GM19035 (cell line): ENCODE results near the gene DEFB116.
"Not testable (repeated sequence)": the region's sequence is repeated elsewhere in the genome, so short reads cannot be mapped to it uniquely, and the experiment has no call there.

ENCODE experiments used
- ATAC-seq: cut with Tn5 transposase; IDR thresholded peaks from one replicate; pipeline ENCODE4 v1.9.1; 2021; ENCODE audit not compliant: unreplicated experiment

DEFB116 gene

DNA sequence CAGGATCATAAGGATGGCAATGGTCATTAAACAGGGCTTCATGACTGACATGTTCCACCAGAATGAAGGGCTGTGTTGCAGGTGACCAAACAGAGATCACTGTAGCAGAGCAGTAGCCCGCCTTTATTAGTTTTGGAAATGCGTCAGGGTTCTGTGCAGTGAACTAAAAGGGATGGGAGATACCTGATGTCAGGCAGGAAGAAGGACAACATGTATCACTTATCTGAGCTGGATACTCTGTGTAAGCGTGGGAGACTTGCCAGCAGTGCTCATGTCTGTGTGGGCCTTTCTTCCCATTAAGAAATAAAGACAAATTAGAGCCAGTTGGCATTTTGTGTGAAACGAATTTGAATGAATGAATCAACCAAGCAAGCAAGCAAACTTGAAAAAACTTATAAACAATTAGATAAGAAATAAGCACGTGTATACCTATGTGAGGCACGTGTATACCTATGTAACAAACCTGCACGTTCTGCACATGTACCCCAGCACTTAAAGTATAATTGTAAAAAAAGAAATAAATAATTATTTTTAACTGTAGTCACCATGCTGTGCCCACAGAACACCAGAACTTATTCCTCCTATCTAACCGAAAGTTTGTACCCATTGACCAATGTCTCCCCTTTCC lies at the start of gene DEFB116:
TSS of gene DEFB116 (minus strand) at position 51 of the 628 bp plus-strand sequence. CDS start at position 51, 0 bp downstream.
- ATAC-seq = no peak

- no peak for ATAC-seq
These were observed 47.6 kb upstream of the DEFB116 start for GRCh38 chr20:31355981-31356380.

GRCh38 chr20:31341470-31341869 lies 33.1 kb upstream of the DEFB116 start:
- no peak for ATAC-seq

GRCh38 chr20:31330893-31331292 lies 22.5 kb upstream of the DEFB116 start:
- ATAC-seq = no peak

- no peak for ATAC-seq
These were observed 14.1 kb upstream of the DEFB116 start for GRCh38 chr20:31322504-31322903.

DNA sequence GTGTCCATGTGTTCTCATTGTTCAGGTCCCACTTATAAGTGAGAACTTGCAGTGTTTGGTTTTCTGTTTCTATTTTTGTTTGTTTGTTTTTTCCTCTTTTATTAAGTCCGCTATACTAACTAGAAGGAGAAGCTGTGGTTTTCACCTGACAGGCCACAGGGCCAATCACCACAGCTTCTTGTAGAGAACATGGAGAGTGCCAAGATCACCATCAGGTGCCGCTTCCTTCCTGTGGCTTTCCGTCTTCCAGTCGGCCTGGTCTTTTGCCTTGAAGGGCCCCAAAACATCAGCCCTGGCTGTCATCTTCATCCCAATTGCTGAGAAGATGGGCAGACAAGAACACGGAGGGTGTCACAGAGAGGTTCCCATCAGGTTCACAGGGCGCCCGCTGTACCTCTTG lies 23.4 kb downstream of the DEFB116 start:
- ATAC-seq = not testable (repeated sequence)

DNA sequence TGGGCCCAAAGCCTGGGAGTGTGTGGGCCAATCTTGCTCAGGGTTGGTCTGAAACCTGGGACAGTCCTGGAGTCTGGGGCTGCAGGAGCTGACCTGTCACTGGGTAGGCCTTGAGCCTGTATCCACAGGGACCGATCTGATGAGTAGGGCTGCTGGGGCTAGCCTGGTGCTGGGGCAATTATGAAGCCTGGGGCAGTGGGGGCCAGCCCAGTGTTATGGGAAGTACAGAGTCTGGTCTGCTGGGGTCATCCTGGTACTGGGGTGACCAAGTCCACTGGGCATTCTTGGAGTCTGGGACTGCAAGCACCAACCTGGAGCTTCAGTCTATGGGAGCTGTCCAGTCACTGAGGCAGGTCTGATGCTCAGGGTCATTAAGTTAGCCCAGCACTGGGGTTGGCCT lies 30.2 kb downstream of the DEFB116 start:
- no peak for ATAC-seq

DNA sequence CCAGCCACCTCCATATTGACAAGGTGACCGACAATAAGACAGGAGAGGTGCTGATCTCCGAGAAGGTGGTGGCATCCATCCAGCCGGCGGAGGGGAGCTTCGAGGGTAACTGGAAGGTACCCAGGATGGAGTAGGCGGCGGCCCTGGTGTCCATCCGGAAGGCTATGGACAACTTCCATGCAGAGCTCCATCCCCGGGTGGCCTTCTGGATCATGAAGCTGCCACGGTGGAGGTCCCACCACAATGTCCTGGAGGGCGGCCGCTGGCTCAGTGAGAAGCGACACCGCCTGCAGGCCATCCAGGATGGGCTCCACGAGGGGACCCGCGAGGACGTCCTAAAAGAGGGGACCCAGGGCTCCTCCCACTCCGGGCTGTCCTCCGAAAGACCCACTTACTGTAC lies 33.9 kb downstream of the DEFB116 start:
- no peak for ATAC-seq

DNA sequence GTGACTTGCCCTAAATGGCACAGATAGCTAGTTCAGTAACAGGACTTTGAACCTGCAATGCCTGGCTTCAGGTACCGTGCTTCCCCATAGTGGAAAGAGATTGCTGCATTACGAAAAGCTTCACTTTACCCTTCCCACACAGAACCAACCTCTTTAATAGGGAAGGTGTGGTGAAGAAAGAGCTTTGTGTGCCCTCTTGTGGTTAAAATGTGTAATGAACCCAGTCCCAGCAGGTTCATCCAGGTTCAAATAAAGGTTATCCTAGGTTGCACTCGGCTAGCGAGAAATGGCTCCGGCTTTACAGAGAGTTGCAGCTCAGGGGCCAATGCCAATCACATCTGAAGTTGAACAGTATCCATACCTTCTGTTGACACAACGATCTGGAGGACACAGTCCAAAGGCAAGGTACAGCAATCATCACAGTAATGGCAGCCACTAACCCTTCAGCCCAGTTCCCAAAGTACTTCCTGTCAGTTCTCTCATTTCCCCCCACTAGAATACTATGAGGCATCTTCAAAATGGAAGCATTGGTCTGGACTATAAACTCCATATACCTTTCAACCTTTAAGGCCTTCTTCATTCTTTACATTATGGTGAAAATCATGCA lies 48.0 kb downstream of the DEFB116 start:
- ATAC-seq = no peak

DNA sequence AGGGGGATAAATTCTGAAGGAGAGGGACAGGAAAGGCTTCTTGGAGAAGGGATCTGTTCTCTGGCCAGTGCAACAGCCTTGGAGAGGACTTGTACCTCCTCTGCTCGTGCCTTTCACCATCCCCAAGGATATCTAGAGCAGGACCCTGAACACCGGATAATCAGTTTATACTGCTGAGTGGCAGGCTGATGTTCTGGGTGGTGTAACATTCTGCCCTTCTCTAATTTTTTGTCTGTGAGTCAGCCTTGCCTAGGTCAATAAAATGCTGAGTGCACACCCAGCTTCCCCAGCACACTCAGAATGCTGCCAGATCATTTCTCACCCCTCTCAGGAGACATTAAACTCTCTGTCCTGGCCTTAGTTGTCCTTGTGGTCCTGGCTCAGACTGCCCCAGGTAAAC lies 51.0 kb downstream of the DEFB116 start, which contains the start of gene DEFB115:
TSS of gene DEFB115 (plus strand) at position 301 of the 400 bp plus-strand sequence. CDS start at position 301, 0 bp downstream.
- no peak for ATAC-seq

GRCh38 chr20:31256959-31257358 lies 51.4 kb downstream of the DEFB116 start:
- ATAC-seq = no peak
